Gastroesophageal sphincter (tissue), 4 donors: ENCODE results near the gene HNRNPDL. TPM values are rescaled to one million over a fixed set of nuclear protein-coding genes. Genes with fewer than 3 reads are reported as not detected.
A peak's percentile ranks its signal among the peaks of the same experiment; 100 is the strongest.

ENCODE experiments used
- ATAC-seq: fragments of 150-250 bp; one replicate; pipeline ENCODE4 v1.9.1; 2016; ENCODE audit warnings: mild to moderate bottlenecking, moderate library complexity
- H3K27ac ChIP-seq, 4 donors: fragments of 200-600 bp; sonication (generic) in 3 of 4; 1 replicate in 3 of 4; 2 replicates in 1 of 4; pipeline ENCODE4 v1.5.1; 2016 to 2019
- H3K27me3 ChIP-seq: fragments of 200-600 bp; sonication (generic); one replicate; pipeline ENCODE4 v1.5.1; 2019
- H3K36me3 ChIP-seq, 2 donors: fragments of 200-600 bp; sonication (generic); one replicate each; pipeline ENCODE4 v1.5.1; 2019; ENCODE audit warnings: control low read depth in 1 of 2
- H3K4me1 ChIP-seq, 3 donors: fragments of 200-600 bp; sonication (generic); 1 replicate in 2 of 3; 2 replicates in 1 of 3; pipeline ENCODE4 v1.5.1; 2016 to 2019; ENCODE audit warnings: control low read depth in 2 of 3
- H3K4me3 ChIP-seq, 2 donors: fragments of 200-600 bp; sonication (generic); one replicate each; pipeline ENCODE4 v1.5.1; 2019; ENCODE audit warnings: mild to moderate bottlenecking in 1 of 2, moderate library complexity in 1 of 2
- H3K9me3 ChIP-seq, 3 donors: fragments of 200-600 bp; sonication (generic); one replicate each; pipeline ENCODE4 v1.5.1; 2017 to 2019; ENCODE audit warnings: control low read depth in 2 of 3
- CTCF ChIP-seq, 4 experiments: fragments of 200-600 bp in 2 of 4; fragments of 450-650 bp in 2 of 4; sonication (generic) in 1 of 4; IDR thresholded peaks; one replicate each; pipeline ENCODE4 v1.5.1; 2017 to 2019; ENCODE audit warnings: antibody characterized with exemption in 4 of 4, mild to moderate bottlenecking in 2 of 4, moderate library complexity in 2 of 4
- EP300 ChIP-seq: sonication (generic); formaldehyde crosslinking; IDR thresholded peaks from one replicate; pipeline ENCODE4 v1.6.1; 2017; ENCODE audit warnings: antibody characterized with exemption, mild to moderate bottlenecking
- POLR2A ChIP-seq, 2 donors: fragments of 450-650 bp; IDR thresholded peaks; one replicate each; pipeline ENCODE4 v1.6.1; 2017; ENCODE audit warnings: antibody characterized with exemption in 2 of 2, mild to moderate bottlenecking in 2 of 2, moderate library complexity in 1 of 2
- POLR2AphosphoS5 ChIP-seq: sonication (generic); formaldehyde crosslinking; IDR thresholded peaks from one replicate; pipeline ENCODE4 v1.6.1; 2017; ENCODE audit warnings: antibody characterized with exemption
- WGBS, 2 donors: methylation state at CpG; one replicate each; pipeline ENCODE4 v1.1.5; 2018; ENCODE audit warnings: low coverage in 1 of 2; 5-methylcytosine and 5-hydroxymethylcytosine counted together
- total RNA-seq, 4 donors: library from RNA; depleted of rRNA; stranded (reverse); fragments of >200 nt; gene quantifications; one replicate each; pipeline ENCODE4 v1.1.0, GENCODE V29; 2016

Gene HNRNPDL
- total RNA-seq, 4 donors from 2014 or later, result 140 to 226 (median 195) TPM

GRCh38 chr4:82469791-82470345 lies 39.6 kb upstream of the HNRNPDL start:
- no peak for ATAC-seq
- no peaks in the 10 kb centered on the region for H3K4me1 ChIP-seq
- H3K36me3 ChIP-seq, result no peaks in the 10 kb centered on the region
- H3K9me3 ChIP-seq, result no peaks in the 10 kb centered on the region
- no peak overlapping the region for H3K4me3 ChIP-seq
- no peak overlapping the region for H3K27ac ChIP-seq
- 50 to 100% methylated on average over 1 of the region's 2 CpGs for WGBS, 2 donors
- no peak for TF ChIP-seq CTCF (IDR thresholded peaks at IDR 0.05)
- no peak for TF ChIP-seq POLR2AphosphoS5
- no peak for TF ChIP-seq POLR2A (IDR thresholded peaks at IDR 0.05)
- no peak for TF ChIP-seq EP300
- no peaks in the 10 kb centered on the region for H3K27me3 ChIP-seq

GRCh38 chr4:82467471-82467870 lies 37.2 kb upstream of the HNRNPDL start:
- Histone ChIP-seq H3K4me3 (no peak overlapping the region), H3K27ac (no peak overlapping the region), H3K36me3 (no peaks in the 10 kb centered on the region), H3K4me1 (peaks cover 0 to 9% (median 0%) of the 10 kb centered on the region in 3 donors), H3K9me3 (no peaks in the 10 kb centered on the region), H3K27me3 (no peaks in the 10 kb centered on the region)
- ATAC-seq, result no peak
- 52 to 56% methylated on average over 3 of the region's 3 CpGs for WGBS, 2 donors
- TF ChIP-seq CTCF (IDR thresholded peaks at IDR 0.05) (no peak), POLR2A (IDR thresholded peaks at IDR 0.05) (no peak), POLR2AphosphoS5 (no peak), EP300 (no peak)

GRCh38 chr4:82463221-82463620 lies 33.0 kb upstream of the HNRNPDL start:
- Histone ChIP-seq H3K36me3 (peaks cover 0 to 24% of the 10 kb centered on the region in 2 donors), H3K27ac (peak overlapping the region in 1 of 4 donors; percentile 15), H3K27me3 (no peaks in the 10 kb centered on the region), H3K4me3 (no peak overlapping the region), H3K4me1 (peaks cover 0 to 14% (median 0%) of the 10 kb centered on the region in 3 donors), H3K9me3 (no peaks in the 10 kb centered on the region)
- 100% methylated on average over 1 of the region's 1 CpG for WGBS, 2 donors
- ATAC-seq, result no peak
- no peak for TF ChIP-seq POLR2A (IDR thresholded peaks at IDR 0.05)
- no peak for TF ChIP-seq EP300
- TF ChIP-seq POLR2AphosphoS5, result no peak
- TF ChIP-seq CTCF (IDR thresholded peaks at IDR 0.05), result no peak

- peak; percentile 86 for TF ChIP-seq POLR2AphosphoS5
- TF ChIP-seq POLR2A (IDR thresholded peaks at IDR 0.05), result no peak
- peak; percentile 74 to 96 (median 86) for TF ChIP-seq CTCF (IDR thresholded peaks at IDR 0.05)
- ATAC-seq, result peak; percentile 91
- WGBS, 2 donors, result 0 to 4% methylated on average over 4 to 7 of the region's 7 CpGs
- no peaks in the 10 kb centered on the region for H3K9me3 ChIP-seq
- H3K27me3 ChIP-seq, result no peaks in the 10 kb centered on the region
- peaks cover 0 to 14% (median 0%) of the 10 kb centered on the region in 3 donors for H3K4me1 ChIP-seq
- H3K27ac ChIP-seq, result peak overlapping the region in 1 of 4 donors; percentile 15
- H3K36me3 ChIP-seq, result peaks cover 0 to 32% of the 10 kb centered on the region in 2 donors
- no peak overlapping the region for H3K4me3 ChIP-seq
Measured at GRCh38 chr4:82462415-82462831, 32.2 kb upstream of the HNRNPDL start.

- ATAC-seq, result no peak
Measured at GRCh38 chr4:82461710-82462109, 31.4 kb upstream of the HNRNPDL start.

More at GRCh38 chr4:82461710-82462109, 31.4 kb upstream of the HNRNPDL start:
- TF ChIP-seq POLR2AphosphoS5 (no peak), EP300 (no peak)
- Histone ChIP-seq H3K4me3 (no peak overlapping the region), H3K4me1 (peaks cover 0 to 14% (median 0%) of the 10 kb centered on the region in 3 donors), H3K9me3 (no peaks in the 10 kb centered on the region), H3K36me3 (peaks cover 0 to 40% of the 10 kb centered on the region in 2 donors), H3K27ac (peak overlapping the region in 1 of 4 donors; percentile 13), H3K27me3 (no peaks in the 10 kb centered on the region)
- WGBS, 2 donors, result 66 to 67% methylated on average over 2 of the region's 2 CpGs
